ENCODE measurements around the gene OPA1.

Gene OPA1

DNA sequence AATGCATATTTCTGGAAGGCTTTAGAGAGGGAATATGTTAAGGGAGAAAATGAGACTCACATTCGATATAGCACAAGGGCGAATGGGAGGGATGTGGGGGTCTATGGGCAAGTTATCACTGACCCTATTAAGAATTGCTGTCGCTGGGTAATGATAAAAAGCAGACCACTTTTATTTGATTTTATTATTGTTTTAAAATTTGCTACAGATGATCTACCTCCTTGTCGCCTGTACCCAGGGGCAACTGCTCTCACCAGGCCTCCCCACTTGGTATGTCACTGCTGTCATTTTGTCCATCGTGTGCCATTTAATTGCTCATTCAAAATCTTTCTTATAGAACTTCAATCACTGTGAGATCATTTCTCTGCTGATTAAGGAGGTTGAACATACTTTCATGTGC is 153.8 kb downstream of the OPA1 start:
- intact Hi-C loops (cut with DNase I; ENCODE audit: low total_unique reads) = no loop called here
- Histone ChIP-seq H3K27ac (no peak overlapping the region), H3K9me3 (no peaks in the 10 kb centered on the region), H3K27me3 (no peaks in the 10 kb centered on the region), H3K36me3 (no peaks in the 10 kb centered on the region), H3K4me3 (no peak overlapping the region), H3K4me1 (no peaks in the 10 kb centered on the region)
- TF ChIP-seq, protein P1, sequence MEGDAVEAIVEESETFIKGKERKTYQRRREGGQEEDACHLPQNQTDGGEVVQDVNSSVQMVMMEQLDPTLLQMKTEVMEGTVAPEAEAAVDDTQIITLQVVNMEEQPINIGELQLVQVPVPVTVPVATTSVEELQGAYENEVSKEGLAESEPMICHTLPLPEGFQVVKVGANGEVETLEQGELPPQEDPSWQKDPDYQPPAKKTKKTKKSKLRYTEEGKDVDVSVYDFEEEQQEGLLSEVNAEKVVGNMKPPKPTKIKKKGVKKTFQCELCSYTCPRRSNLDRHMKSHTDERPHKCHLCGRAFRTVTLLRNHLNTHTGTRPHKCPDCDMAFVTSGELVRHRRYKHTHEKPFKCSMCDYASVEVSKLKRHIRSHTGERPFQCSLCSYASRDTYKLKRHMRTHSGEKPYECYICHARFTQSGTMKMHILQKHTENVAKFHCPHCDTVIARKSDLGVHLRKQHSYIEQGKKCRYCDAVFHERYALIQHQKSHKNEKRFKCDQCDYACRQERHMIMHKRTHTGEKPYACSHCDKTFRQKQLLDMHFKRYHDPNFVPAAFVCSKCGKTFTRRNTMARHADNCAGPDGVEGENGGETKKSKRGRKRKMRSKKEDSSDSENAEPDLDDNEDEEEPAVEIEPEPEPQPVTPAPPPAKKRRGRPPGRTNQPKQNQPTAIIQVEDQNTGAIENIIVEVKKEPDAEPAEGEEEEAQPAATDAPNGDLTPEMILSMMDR (IDR thresholded peaks at IDR 0.05) = no peak
- no peak for DNase-seq
